GM18508 (cell line): ENCODE data around the gene MEMO1.
"Not testable (repeated sequence)": the region's sequence is repeated elsewhere in the genome, so short reads cannot be mapped to it uniquely, and the experiment has no call there.

Experiments used
- ATAC-seq: cut with Tn5 transposase; IDR thresholded peaks from one replicate; pipeline ENCODE4 v1.9.1; 2021; ENCODE audit warnings: moderate number of reproducible peaks; ENCODE audit not compliant: insufficient read depth, unreplicated experiment

MEMO1 gene

GRCh38 chr2:31962757-31963361 lies 47.9 kb downstream of the MEMO1 start:
- ATAC-seq = no peak

GRCh38 chr2:31958140-31958717 lies 52.6 kb downstream of the MEMO1 start:
- no peak for ATAC-seq

GRCh38 chr2:31957354-31958139 lies 53.3 kb downstream of the MEMO1 start:
- no peak for ATAC-seq

GRCh38 chr2:31956934-31957333 lies 53.9 kb downstream of the MEMO1 start:
- ATAC-seq = not testable (repeated sequence)

- ATAC-seq = no peak
These were observed 54.5 kb downstream of the MEMO1 start for GRCh38 chr2:31956312-31956711.

GRCh38 chr2:31953095-31953494 lies 57.7 kb downstream of the MEMO1 start:
- ATAC-seq = not testable (repeated sequence)

GRCh38 chr2:31950946-31951562 lies 59.8 kb downstream of the MEMO1 start:
- no peak for ATAC-seq

GRCh38 chr2:31947871-31948270 lies 62.9 kb downstream of the MEMO1 start:
- no peak for ATAC-seq

- no peak for ATAC-seq
These were observed 64.0 kb downstream of the MEMO1 start for GRCh38 chr2:31946838-31947237.

- no peak for ATAC-seq
These were observed 65.3 kb downstream of the MEMO1 start for GRCh38 chr2:31945572-31945935.

- no peak for ATAC-seq
These were observed 65.8 kb downstream of the MEMO1 start for GRCh38 chr2:31944828-31945571.

- no peak for ATAC-seq
These were observed 67.1 kb downstream of the MEMO1 start for GRCh38 chr2:31943636-31944225.

GRCh38 chr2:31940920-31941319 lies 69.9 kb downstream of the MEMO1 start:
- ATAC-seq = no peak

- ATAC-seq = no peak
These were observed 73.1 kb downstream of the MEMO1 start for GRCh38 chr2:31937741-31938140.

- ATAC-seq = no peak
These were observed 75.4 kb downstream of the MEMO1 start for GRCh38 chr2:31935370-31935769.

- no peak for ATAC-seq
These were observed 77.7 kb downstream of the MEMO1 start for GRCh38 chr2:31933066-31933465.

- no peak for ATAC-seq
These were observed 78.2 kb downstream of the MEMO1 start for GRCh38 chr2:31932589-31932988.

- ATAC-seq = no peak
These were observed 78.9 kb downstream of the MEMO1 start for GRCh38 chr2:31931916-31932315.

GRCh38 chr2:31925517-31925916 lies 85.3 kb downstream of the MEMO1 start:
- ATAC-seq = no peak

GRCh38 chr2:31923662-31924061 lies 87.1 kb downstream of the MEMO1 start:
- ATAC-seq = no peak
